Neutrophil (primary cell): ENCODE measurements around the gene TSN.

Experiments
- H3K27ac ChIP-seq: fragments of 200-600 bp; sonication (generic); 2 replicates; pipeline ENCODE4 v1.5.1; 2016; ENCODE audit warnings: mild to moderate bottlenecking, moderate library complexity
- H3K27me3 ChIP-seq: fragments of 200-600 bp; sonication (generic); 2 replicates; pipeline ENCODE4 v1.6.0; 2016; ENCODE audit warnings: mild to moderate bottlenecking
- H3K36me3 ChIP-seq: fragments of 200-600 bp; sonication (generic); 2 replicates; pipeline ENCODE4 v1.5.1; 2017
- H3K4me1 ChIP-seq, 2 experiments: fragments of 200-600 bp in 1 of 2; sonication (generic) in 1 of 2; 1 replicate in 1 of 2; 2 replicates in 1 of 2; pipeline versions ENCODE4 v1.5.1 to v1.6.1; 2013 to 2016; ENCODE audit warnings: low read depth in 1 of 2, low read length in 1 of 2, mild to moderate bottlenecking in 1 of 2, moderate library complexity in 1 of 2; ENCODE audit not compliant: control insufficient read depth in 1 of 2, insufficient read depth in 1 of 2
- H3K4me3 ChIP-seq, 2 experiments: fragments of 200-600 bp in 1 of 2; sonication (generic) in 1 of 2; 1 replicate in 1 of 2; 2 replicates in 1 of 2; pipeline ENCODE4 v1.5.1; 2013 to 2016; ENCODE audit warnings: low read depth in 1 of 2, low read length in 1 of 2, mild to moderate bottlenecking in 1 of 2, moderate library complexity in 1 of 2
- H3K9me3 ChIP-seq: fragments of 200-600 bp; sonication (generic); 2 replicates; pipeline ENCODE4 v1.5.1; 2016
- TF ChIP-seq, protein P1 (sequence below): fragments of 200-600 bp; sonication (generic); IDR thresholded peaks from 2 replicates; pipeline ENCODE4 v1.5.1; 2016; ENCODE audit warnings: antibody characterized with exemption

TSN gene

DNA sequence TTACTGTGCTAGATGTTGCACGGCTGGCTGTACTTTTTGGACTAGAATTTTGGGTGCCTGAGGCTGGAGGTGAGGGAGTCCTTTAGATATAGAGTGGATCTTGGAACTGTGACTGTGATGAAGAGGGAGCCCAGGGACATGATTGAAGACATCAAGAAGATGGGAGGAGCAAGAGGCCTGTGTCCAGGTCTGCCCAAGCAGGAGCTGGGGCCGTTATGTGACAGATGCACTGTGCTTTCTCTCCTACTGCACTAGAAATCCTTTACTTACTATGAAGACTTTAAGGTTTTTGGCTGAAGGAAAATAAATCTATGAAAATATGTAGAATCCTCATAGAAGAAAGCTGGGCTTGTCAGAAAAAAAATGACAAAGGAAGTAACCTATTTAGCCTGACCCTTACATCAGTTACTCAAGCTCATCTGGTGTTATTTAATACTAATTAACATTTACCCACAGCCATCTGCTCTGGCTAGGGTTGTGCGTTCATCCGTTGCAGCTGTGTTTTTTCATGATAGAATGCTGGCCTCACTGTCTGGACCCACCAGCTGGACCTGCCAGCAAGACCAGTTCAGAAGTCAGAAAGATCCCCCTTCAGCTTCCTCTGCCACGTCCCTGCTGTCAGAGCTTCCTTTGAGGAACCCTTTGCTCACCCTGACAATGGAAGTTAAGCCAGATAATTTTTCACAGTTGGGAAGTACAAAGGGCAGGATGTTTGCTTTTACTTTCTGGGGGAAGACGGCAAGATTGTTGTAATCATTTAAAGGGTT lies 16.7 kb downstream of the TSN start:
- Histone ChIP-seq H3K4me3 (no peak overlapping the region), H3K9me3 (no peaks in the 10 kb centered on the region), H3K4me1 (no peaks in the 10 kb centered on the region), H3K27ac (no peak overlapping the region), H3K27me3 (no peaks in the 10 kb centered on the region), H3K36me3 (peaks cover 35% of the 10 kb centered on the region)
- TF ChIP-seq, protein P1, sequence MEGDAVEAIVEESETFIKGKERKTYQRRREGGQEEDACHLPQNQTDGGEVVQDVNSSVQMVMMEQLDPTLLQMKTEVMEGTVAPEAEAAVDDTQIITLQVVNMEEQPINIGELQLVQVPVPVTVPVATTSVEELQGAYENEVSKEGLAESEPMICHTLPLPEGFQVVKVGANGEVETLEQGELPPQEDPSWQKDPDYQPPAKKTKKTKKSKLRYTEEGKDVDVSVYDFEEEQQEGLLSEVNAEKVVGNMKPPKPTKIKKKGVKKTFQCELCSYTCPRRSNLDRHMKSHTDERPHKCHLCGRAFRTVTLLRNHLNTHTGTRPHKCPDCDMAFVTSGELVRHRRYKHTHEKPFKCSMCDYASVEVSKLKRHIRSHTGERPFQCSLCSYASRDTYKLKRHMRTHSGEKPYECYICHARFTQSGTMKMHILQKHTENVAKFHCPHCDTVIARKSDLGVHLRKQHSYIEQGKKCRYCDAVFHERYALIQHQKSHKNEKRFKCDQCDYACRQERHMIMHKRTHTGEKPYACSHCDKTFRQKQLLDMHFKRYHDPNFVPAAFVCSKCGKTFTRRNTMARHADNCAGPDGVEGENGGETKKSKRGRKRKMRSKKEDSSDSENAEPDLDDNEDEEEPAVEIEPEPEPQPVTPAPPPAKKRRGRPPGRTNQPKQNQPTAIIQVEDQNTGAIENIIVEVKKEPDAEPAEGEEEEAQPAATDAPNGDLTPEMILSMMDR: no peak

DNA sequence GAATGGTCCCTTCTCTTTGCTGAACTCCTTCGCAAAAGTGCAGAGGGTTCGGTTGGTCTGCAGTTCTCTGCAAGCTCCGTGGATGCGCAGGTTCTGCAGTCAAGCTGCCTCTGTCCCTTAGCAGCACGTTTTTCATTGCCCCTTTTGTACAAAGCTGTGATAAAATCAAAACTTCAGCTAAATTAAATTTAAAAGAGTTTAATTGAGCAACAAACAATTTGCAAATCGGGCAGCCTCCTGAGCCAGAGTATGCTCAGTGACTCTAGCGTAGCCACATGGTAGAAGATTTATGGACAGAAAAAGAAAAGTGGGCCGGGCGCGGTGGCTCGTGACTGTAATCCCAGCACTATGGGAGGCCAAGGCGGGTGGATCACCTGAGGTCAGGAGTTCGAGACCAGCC lies 18.8 kb downstream of the TSN start:
- Histone ChIP-seq H3K4me3 (no peak overlapping the region), H3K27ac (no peak overlapping the region), H3K27me3 (no peaks in the 10 kb centered on the region), H3K9me3 (no peaks in the 10 kb centered on the region), H3K4me1 (no peaks in the 10 kb centered on the region), H3K36me3 (peaks cover 17% of the 10 kb centered on the region)
- TF ChIP-seq, protein P1: no peak

DNA sequence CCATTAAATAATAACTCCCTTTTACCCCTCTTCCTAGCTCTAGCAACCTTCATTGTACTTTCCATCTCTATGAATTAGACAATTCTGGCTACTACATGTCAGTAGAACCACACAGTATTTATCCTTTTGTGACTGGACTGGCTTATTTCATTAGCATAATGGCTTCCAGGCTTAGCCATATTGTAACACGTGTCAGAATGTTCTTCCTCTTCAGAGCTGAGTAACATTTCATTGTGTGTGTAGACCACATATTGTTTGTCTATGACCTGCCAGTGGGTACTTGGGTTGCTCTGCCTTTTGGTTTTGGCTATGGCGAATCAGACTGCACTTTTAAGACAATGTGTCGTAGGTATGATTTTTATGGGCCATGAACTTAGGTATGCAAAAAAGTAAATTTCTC lies 20.9 kb downstream of the TSN start:
- no peaks in the 10 kb centered on the region for H3K36me3 ChIP-seq
- H3K9me3 ChIP-seq: no peaks in the 10 kb centered on the region
- no peak overlapping the region for H3K27ac ChIP-seq
- H3K27me3 ChIP-seq: no peaks in the 10 kb centered on the region
- TF ChIP-seq, protein P1: no peak
- no peak overlapping the region for H3K4me3 ChIP-seq
- H3K4me1 ChIP-seq: no peaks in the 10 kb centered on the region

DNA sequence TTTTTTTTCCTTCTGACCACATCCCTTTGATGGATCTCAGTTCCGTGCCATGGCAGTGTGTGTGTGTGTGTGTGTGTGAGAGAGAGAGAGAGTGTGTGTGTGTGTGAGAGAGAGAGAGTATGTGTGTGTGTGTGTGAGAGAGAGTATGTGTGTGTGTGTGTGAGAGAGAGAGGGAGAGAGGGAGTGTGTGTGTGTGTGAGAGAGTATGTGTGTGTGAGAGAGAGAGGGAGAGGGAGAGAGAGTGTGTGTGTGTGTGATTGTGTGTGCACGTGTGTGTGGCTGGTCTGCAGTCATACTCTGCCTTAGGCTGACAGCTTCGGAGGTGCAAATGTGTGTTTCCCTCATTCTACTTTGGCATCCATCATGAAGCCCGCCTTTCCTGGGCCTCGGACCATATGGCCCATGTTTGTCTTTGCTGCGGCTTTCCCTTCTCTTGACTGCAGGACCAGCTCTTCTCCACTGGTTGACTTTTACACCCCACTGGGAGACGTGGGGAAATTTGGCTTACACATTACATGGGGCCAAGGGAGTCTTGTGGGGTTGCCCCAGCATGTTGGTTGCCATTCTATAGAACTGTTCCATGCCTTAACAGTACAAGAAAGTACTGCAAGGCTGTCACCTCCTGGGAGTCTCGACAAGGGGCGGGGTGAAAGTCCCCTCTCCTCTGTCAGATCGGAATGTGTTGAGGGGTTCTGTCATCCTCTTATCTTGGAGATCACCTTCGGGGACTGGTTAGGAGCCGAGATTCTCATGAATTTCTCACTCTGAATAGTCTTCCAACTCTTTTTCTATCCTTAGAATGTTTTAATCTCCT lies 21.6 kb downstream of the TSN start:
- TF ChIP-seq, protein P1: no peak
- Histone ChIP-seq H3K27ac (no peak overlapping the region), H3K4me1 (no peaks in the 10 kb centered on the region), H3K27me3 (no peaks in the 10 kb centered on the region), H3K9me3 (no peaks in the 10 kb centered on the region), H3K36me3 (no peaks in the 10 kb centered on the region), H3K4me3 (no peak overlapping the region)

DNA sequence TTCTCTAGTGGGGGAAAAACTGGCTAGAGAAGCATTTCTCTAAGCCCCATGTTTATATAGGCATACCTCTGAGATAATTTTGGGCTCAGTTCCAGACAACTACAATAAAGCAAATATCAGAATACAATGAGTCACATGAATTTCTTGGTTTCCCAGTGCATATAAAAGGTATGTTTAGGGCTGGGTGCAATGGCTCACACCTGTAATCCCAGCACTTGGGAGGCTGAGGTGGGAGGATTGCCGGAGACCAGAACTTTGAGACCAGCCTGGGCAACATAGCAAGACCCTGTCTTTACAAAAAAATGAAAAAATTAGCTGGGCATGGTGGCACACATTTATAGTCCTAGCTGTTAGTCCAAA lies 22.2 kb downstream of the TSN start:
- Histone ChIP-seq H3K27me3 (no peaks in the 10 kb centered on the region), H3K36me3 (no peaks in the 10 kb centered on the region), H3K4me3 (no peak overlapping the region), H3K4me1 (no peaks in the 10 kb centered on the region), H3K27ac (no peak overlapping the region), H3K9me3 (no peaks in the 10 kb centered on the region)
- TF ChIP-seq, protein P1: no peak
